PC-3 (cell line): Measurements from ENCODE around the gene GALNTL6. TPM values are rescaled to one million over a fixed set of nuclear protein-coding genes. Genes with fewer than 3 reads are reported as not detected.

ENCODE experiments used
- ATAC-seq: fragments of 200-7000 bp; cut with Tn5 transposase; 2 replicates; pipeline ENCODE4 v1.9.1; 2020; ENCODE audit warnings: mild to moderate bottlenecking, moderate library complexity
- BruUV-seq: library from RNA; stranded (reverse); fragments of 400-500 nt; replicated peaks from 2 replicates; lab custom pipeline; 2021; lab: Mats Ljungman, UMichigan
- CTCF ChIA-PET: fragments of 300-600 bp; sonication (Branson Sonifier 250); formaldehyde crosslinking; loops from one replicate; lab custom pipeline; 2022; ENCODE audit warnings: antibody characterized with exemption; lab: Charles Lee
- POLR2A ChIA-PET: fragments of 300-600 bp; sonication (Branson Sonifier 250); formaldehyde crosslinking; loops from one replicate; lab custom pipeline; 2022; ENCODE audit warnings: antibody characterized with exemption; ENCODE audit not compliant: unreplicated experiment; lab: Charles Lee
- DNase-seq: peaks from one replicate; pipeline ENCODE4 v3.0.0-alpha.2; 2015
- H2AFZ ChIP-seq: fragments of 300-600 bp; sonication (generic); 2 replicates; pipeline ENCODE4 v1.6.0; 2016; ENCODE audit warnings: antibody characterized with exemption, low read length
- H3F3A ChIP-seq: fragments of 300-600 bp; sonication (generic); one replicate; pipeline ENCODE4 v1.6.0; 2017; ENCODE audit warnings: antibody characterized with exemption, low read length, control low read depth, mild to moderate bottlenecking; ENCODE audit not compliant: unreplicated experiment
- H3K27ac ChIP-seq: fragments of 300-600 bp; sonication (generic); 2 replicates; pipeline ENCODE4 v1.5.1; 2016; ENCODE audit warnings: mild to moderate bottlenecking, low read length
- H3K27me3 ChIP-seq: fragments of 300-600 bp; sonication (generic); 2 replicates; pipeline ENCODE4 v1.6.1; 2016; ENCODE audit warnings: low read length, mixed read lengths
- H3K36me3 ChIP-seq: fragments of 300-600 bp; sonication (generic); 2 replicates; pipeline ENCODE4 v1.6.1; 2016; ENCODE audit warnings: low read depth, mixed run types, low read length, mixed read lengths
- H3K4me1 ChIP-seq: fragments of 300-600 bp; sonication (generic); 2 replicates; pipeline ENCODE4 v1.5.1; 2016; ENCODE audit warnings: low read length; ENCODE audit not compliant: insufficient read depth
- H3K4me2 ChIP-seq: fragments of 300-600 bp; sonication (generic); 2 replicates; pipeline ENCODE4 v1.6.0; 2016; ENCODE audit warnings: low read length
- H3K4me3 ChIP-seq: fragments of 300-600 bp; sonication (generic); 2 replicates; pipeline ENCODE4 v1.5.1; 2016; ENCODE audit warnings: mild to moderate bottlenecking, low read length, mixed read lengths
- H3K79me2 ChIP-seq: fragments of 300-600 bp; sonication (generic); 2 replicates; pipeline ENCODE4 v1.6.1; 2017; ENCODE audit warnings: low read length, mixed read lengths
- H3K9ac ChIP-seq: fragments of 300-600 bp; sonication (generic); 2 replicates; pipeline ENCODE4 v1.6.0; 2016; ENCODE audit warnings: mild to moderate bottlenecking, low read length
- H3K9me2 ChIP-seq: fragments of 300-600 bp; sonication (generic); replicated peaks from 2 replicates; pipeline ENCODE4 v1.6.1; 2016; ENCODE audit warnings: mixed run types, low read length, mixed read lengths
- H3K9me3 ChIP-seq: fragments of 300-600 bp; sonication (generic); 2 replicates; pipeline ENCODE4 v1.6.1; 2016; ENCODE audit warnings: low read length, mixed read lengths
- H4K20me1 ChIP-seq: fragments of 300-600 bp; sonication (generic); 2 replicates; pipeline ENCODE4 v1.6.1; 2016; ENCODE audit warnings: low read length, mixed read lengths
- CTCF ChIP-seq: fragments of 300-600 bp; sonication (generic); conservative IDR thresholded peaks from 2 replicates; pipeline ENCODE4 v1.5.1; 2017; ENCODE audit warnings: antibody characterized with exemption, low read depth, mild to moderate bottlenecking, low read length
- EZH2 ChIP-seq: fragments of 300-600 bp; sonication (generic); IDR thresholded peaks from one replicate; pipeline ENCODE4 v1.6.1; 2017; ENCODE audit warnings: antibody characterized with exemption, mild to moderate bottlenecking, low read length; ENCODE audit not compliant: unreplicated experiment
- EZH2phosphoT487 ChIP-seq: fragments of 300-600 bp; sonication (generic); IDR thresholded peaks from 2 replicates; pipeline ENCODE4 v1.6.1; 2018; ENCODE audit warnings: mild to moderate bottlenecking, antibody characterized with exemption, low read length, borderline replicate concordance
- intact Hi-C: fragments of 100-400 bp; cut with micrococcal nuclease; formaldehyde crosslinking; loops from 2 replicates; pipeline ENCODE4 v1.9.0; 2023
- total RNA-seq: library from RNA; depleted of rRNA; stranded (reverse); fragments of >200 nt; gene quantifications from 2 replicates; pipeline ENCODE4 v1.2.3, GENCODE V29; 2014

GALNTL6 gene
- total RNA-seq, 1 experiment from 2014 or later: not detected

GRCh38 chr4:172858731-172859230 lies 1045.6 kb downstream of the GALNTL6 start:
- Histone ChIP-seq H2AFZ (no peak overlapping the region), H3K4me2 (no peak overlapping the region), H3K4me3 (no peak overlapping the region), H3F3A (no peaks in the 10 kb centered on the region), H3K9me3 (no peaks in the 10 kb centered on the region), H4K20me1 (no peaks in the 10 kb centered on the region), H3K4me1 (no peaks in the 10 kb centered on the region), H3K27me3 (no peaks in the 10 kb centered on the region), H3K79me2 (no peaks in the 10 kb centered on the region), H3K27ac (no peak overlapping the region), H3K9me2 (no peaks in the 10 kb centered on the region), H3K36me3 (no peaks in the 10 kb centered on the region), H3K9ac (no peak overlapping the region)
- intact Hi-C loops: loop anchor here (10.0 kb wide), 1 partner anchor 136 kb away; no protein-coding TSS in a partner anchor
- TF ChIP-seq EZH2: no peak
- TF ChIP-seq CTCF: no peak
- no peak for TF ChIP-seq EZH2phosphoT487
- ChIA-PET CTCF (no interaction called here), POLR2A (no interaction called here)
- no peak for DNase-seq
- ATAC-seq: no peak
- no TSS peak for BruUV-seq

GRCh38 chr4:172865103-172865502 lies 1051.9 kb downstream of the GALNTL6 start:
- BruUV-seq: no TSS peak
- POLR2A ChIA-PET: no interaction called here
- intact Hi-C loops: no loop called here

More at GRCh38 chr4:172865103-172865502, 1051.9 kb downstream of the GALNTL6 start:
- no peak for TF ChIP-seq CTCF
- H3K27me3 ChIP-seq: no peaks in the 10 kb centered on the region
- no peaks in the 10 kb centered on the region for H3K36me3 ChIP-seq
- no peaks in the 10 kb centered on the region for H3K4me1 ChIP-seq
- H3K9me2 ChIP-seq: no peaks in the 10 kb centered on the region
- no peaks in the 10 kb centered on the region for H3K9me3 ChIP-seq
- H3K27ac ChIP-seq: no peak overlapping the region
- CTCF ChIA-PET: no interaction called here
- no peak overlapping the region for H3K4me3 ChIP-seq
- no peak overlapping the region for H3K9ac ChIP-seq
- no peak overlapping the region for H2AFZ ChIP-seq
- ATAC-seq: no peak
- H4K20me1 ChIP-seq: no peaks in the 10 kb centered on the region
- H3K79me2 ChIP-seq: no peaks in the 10 kb centered on the region
- H3K4me2 ChIP-seq: no peak overlapping the region
- H3F3A ChIP-seq: no peaks in the 10 kb centered on the region
- no peak for DNase-seq
